ENCODE data around the gene TFCP2. TPM values are rescaled to one million over a fixed set of nuclear protein-coding genes. Genes with fewer than 3 reads are reported as not detected.

Gene TFCP2
- total and polyA plus RNA-seq, 2 of the 13 experiments (the other 11 are each of a cell fraction or from before 2014, with no cell fraction given), result 7.6 to 10.0 TPM

DNA sequence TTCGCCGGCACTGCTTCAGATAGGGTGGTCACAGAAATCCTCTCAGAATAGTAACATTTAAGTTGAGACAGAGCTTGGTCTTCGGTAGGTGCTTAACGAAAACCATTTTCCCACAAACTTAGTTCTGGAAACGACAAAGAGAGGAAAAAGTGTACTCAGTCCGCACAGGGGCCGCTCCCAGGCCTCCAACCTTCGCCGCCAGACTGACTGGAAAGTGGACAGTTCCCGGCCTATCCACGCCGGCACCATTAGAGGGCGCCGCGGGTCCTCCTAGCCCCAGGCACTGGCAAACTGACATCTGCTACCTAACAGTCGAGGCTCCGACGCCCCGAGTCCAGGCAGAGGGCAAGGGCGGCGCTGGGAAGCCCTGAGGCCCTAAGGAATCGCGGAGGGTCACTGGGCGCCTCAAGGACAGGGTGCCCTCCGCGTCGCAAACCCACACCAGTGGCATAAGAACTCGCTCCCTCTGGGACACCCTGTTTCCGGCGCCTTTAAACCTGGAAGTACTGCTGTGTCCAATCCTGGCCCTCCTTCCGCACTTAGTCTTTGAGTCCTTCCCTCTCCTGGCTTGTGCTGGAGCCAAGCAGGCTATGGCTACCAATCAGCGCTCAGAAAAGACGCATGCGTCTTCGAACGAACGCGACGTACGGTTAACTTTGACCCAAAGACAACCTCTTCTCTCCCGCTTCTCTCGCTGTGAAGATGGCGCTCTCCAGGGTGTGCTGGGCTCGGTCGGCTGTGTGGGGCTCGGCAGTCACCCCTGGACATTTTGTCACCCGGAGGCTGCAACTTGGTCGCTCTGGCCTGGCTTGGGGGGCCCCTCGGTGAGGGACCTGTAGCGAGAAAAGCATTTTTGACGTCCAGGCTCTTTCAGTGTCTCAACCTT, 125.0 kb downstream of the TFCP2 start, which contains the start of gene LETMD1 (continued):
- TF ChIP-seq, protein P1, sequence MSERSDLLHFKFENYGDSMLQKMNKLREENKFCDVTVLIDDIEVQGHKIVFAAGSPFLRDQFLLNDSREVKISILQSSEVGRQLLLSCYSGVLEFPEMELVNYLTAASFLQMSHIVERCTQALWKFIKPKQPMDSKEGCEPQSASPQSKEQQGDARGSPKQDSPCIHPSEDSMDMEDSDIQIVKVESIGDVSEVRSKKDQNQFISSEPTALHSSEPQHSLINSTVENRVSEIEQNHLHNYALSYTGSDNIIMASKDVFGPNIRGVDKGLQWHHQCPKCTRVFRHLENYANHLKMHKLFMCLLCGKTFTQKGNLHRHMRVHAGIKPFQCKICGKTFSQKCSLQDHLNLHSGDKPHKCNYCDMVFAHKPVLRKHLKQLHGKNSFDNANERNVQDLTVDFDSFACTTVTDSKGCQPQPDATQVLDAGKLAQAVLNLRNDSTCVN (CRISPR knock-in tag; IDR thresholded peaks at IDR 0.05; ENCODE audit: borderline replicate concordance), result no peak; the same call in 1 of the 2 replicates
- TF ChIP-seq, protein P2, sequence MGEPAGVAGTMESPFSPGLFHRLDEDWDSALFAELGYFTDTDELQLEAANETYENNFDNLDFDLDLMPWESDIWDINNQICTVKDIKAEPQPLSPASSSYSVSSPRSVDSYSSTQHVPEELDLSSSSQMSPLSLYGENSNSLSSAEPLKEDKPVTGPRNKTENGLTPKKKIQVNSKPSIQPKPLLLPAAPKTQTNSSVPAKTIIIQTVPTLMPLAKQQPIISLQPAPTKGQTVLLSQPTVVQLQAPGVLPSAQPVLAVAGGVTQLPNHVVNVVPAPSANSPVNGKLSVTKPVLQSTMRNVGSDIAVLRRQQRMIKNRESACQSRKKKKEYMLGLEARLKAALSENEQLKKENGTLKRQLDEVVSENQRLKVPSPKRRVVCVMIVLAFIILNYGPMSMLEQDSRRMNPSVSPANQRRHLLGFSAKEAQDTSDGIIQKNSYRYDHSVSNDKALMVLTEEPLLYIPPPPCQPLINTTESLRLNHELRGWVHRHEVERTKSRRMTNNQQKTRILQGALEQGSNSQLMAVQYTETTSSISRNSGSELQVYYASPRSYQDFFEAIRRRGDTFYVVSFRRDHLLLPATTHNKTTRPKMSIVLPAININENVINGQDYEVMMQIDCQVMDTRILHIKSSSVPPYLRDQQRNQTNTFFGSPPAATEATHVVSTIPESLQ (CRISPR knock-in tag; conservative IDR thresholded peaks at IDR 0.05), result no peak
- TF ChIP-seq SATB2 (CRISPR knock-in tag; IDR thresholded peaks at IDR 0.05) (no peak), MED1 (CRISPR knock-in tag; IDR thresholded peaks at IDR 0.05) (peak; percentile 49; the same call in 1 of the 2 replicates), ATF7-NPFF (CRISPR knock-in tag; IDR thresholded peaks at IDR 0.05; ENCODE audit: low read depth) (no peak; the same call in 1 of the 2 replicates), SRSF1 (optimal IDR thresholded peaks at IDR 0.05; ENCODE audit: low read depth, low read length) (peak; percentile 55), TCF12 (IDR thresholded peaks at IDR 0.05) (no peak), TCF12 (CRISPR knock-in tag; IDR thresholded peaks at IDR 0.05) (peak; percentile 71; the same call in 1 of the 2 replicates), ZEB1 (IDR thresholded peaks at IDR 0.05; ENCODE audit: insufficient replicate concordance, low read depth) (no peak), ZNF777 (CRISPR knock-in tag; IDR thresholded peaks at IDR 0.05) (peak; percentile 53; the same call in 1 of the 2 replicates), ZBTB38 (CRISPR knock-in tag; IDR thresholded peaks at IDR 0.05) (peak; percentile 21; the same call in 1 of the 2 replicates), SYNCRIP (IDR thresholded peaks at IDR 0.05; ENCODE audit: insufficient read depth, low read depth, low read length) (no peak), KMT2B (CRISPR knock-in tag; IDR thresholded peaks at IDR 0.05) (peak; percentile 81), BCL6 (CRISPR knock-in tag; IDR thresholded peaks at IDR 0.05) (peak; percentile 51; the same call in 1 of the 2 replicates), YY1 (IDR thresholded peaks at IDR 0.05; ENCODE audit: insufficient read depth, insufficient replicate concordance, low read depth, low read length) (peak; percentile 90)
- TF ChIP-seq, protein P3, sequence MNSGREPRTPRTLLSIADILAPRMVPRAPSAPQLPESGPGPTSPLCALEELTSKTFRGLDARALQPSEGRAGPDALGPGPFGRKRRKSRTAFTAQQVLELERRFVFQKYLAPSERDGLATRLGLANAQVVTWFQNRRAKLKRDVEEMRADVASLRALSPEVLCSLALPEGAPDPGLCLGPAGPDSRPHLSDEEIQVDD (CRISPR knock-in tag; IDR thresholded peaks at IDR 0.05; ENCODE audit: borderline replicate concordance), result no peak
- TF ChIP-seq, protein P4, sequence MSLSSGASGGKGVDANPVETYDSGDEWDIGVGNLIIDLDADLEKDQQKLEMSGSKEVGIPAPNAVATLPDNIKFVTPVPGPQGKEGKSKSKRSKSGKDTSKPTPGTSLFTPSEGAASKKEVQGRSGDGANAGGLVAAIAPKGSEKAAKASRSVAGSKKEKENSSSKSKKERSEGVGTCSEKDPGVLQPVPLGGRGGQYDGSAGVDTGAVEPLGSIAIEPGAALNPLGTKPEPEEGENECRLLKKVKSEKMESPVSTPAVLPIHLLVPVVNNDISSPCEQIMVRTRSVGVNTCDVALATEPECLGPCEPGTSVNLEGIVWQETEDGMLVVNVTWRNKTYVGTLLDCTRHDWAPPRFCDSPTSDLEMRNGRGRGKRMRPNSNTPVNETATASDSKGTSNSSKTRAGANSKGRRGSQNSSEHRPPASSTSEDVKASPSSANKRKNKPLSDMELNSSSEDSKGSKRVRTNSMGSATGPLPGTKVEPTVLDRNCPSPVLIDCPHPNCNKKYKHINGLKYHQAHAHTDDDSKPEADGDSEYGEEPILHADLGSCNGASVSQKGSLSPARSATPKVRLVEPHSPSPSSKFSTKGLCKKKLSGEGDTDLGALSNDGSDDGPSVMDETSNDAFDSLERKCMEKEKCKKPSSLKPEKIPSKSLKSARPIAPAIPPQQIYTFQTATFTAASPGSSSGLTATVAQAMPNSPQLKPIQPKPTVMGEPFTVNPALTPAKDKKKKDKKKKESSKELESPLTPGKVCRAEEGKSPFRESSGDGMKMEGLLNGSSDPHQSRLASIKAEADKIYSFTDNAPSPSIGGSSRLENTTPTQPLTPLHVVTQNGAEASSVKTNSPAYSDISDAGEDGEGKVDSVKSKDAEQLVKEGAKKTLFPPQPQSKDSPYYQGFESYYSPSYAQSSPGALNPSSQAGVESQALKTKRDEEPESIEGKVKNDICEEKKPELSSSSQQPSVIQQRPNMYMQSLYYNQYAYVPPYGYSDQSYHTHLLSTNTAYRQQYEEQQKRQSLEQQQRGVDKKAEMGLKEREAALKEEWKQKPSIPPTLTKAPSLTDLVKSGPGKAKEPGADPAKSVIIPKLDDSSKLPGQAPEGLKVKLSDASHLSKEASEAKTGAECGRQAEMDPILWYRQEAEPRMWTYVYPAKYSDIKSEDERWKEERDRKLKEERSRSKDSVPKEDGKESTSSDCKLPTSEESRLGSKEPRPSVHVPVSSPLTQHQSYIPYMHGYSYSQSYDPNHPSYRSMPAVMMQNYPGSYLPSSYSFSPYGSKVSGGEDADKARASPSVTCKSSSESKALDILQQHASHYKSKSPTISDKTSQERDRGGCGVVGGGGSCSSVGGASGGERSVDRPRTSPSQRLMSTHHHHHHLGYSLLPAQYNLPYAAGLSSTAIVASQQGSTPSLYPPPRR (CRISPR knock-in tag; IDR thresholded peaks at IDR 0.05; ENCODE audit: borderline replicate concordance), result peak; percentile 40; the same call in 1 of the 2 replicates
- TF ChIP-seq, protein P5, sequence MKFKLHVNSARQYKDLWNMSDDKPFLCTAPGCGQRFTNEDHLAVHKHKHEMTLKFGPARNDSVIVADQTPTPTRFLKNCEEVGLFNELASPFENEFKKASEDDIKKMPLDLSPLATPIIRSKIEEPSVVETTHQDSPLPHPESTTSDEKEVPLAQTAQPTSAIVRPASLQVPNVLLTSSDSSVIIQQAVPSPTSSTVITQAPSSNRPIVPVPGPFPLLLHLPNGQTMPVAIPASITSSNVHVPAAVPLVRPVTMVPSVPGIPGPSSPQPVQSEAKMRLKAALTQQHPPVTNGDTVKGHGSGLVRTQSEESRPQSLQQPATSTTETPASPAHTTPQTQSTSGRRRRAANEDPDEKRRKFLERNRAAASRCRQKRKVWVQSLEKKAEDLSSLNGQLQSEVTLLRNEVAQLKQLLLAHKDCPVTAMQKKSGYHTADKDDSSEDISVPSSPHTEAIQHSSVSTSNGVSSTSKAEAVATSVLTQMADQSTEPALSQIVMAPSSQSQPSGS (CRISPR knock-in tag; IDR thresholded peaks at IDR 0.05), result peak; percentile 57; the same call in 1 of the 2 replicates

All from HepG2 (cell line).